Gastrocnemius medialis (tissue), 4 donors: ENCODE results near the gene SPTBN5.

ENCODE experiments used
- POLR2A ChIP-seq, 2 donors: fragments of 450-650 bp; IDR thresholded peaks; one replicate each; pipeline ENCODE4 v1.6.1; 2017; ENCODE audit warnings: antibody characterized with exemption in 2 of 2, mild to moderate bottlenecking in 2 of 2, moderate library complexity in 2 of 2
- TF ChIP-seq, protein P1 (sequence below), 5 experiments: fragments of 450-650 bp in 3 of 5; fragments of 200-600 bp in 2 of 5; sonication (generic) in 2 of 5; IDR thresholded peaks in 4 of 5; conservative IDR thresholded peaks in 1 of 5; 1 replicate in 4 of 5; 2 replicates in 1 of 5; pipeline ENCODE4 v1.5.1; 2016 to 2019; ENCODE audit warnings: antibody characterized with exemption in 5 of 5, mild to moderate bottlenecking in 3 of 5, moderate library complexity in 3 of 5

DNA sequence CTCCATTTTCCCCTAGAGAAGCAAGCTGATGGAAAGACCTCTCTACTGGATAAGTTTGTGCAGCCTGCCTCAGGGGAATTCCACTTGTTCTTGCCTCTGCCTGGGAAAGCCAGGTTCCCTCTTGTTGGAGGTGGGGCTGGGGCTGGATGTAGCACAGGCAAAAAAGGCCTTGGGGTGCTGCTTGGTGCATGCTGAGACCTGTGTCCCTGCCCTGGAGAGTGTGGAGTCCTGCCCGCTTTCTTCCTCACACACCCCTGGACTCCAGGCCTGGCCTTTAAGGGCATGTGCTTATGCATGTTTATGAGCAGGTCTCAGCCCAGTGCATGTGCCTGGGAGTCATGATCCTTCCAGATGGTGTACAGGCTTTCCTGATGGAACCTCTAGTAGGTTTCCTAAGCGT lies 89.5 kb downstream of the SPTBN5 start:
- TF ChIP-seq, protein P1, sequence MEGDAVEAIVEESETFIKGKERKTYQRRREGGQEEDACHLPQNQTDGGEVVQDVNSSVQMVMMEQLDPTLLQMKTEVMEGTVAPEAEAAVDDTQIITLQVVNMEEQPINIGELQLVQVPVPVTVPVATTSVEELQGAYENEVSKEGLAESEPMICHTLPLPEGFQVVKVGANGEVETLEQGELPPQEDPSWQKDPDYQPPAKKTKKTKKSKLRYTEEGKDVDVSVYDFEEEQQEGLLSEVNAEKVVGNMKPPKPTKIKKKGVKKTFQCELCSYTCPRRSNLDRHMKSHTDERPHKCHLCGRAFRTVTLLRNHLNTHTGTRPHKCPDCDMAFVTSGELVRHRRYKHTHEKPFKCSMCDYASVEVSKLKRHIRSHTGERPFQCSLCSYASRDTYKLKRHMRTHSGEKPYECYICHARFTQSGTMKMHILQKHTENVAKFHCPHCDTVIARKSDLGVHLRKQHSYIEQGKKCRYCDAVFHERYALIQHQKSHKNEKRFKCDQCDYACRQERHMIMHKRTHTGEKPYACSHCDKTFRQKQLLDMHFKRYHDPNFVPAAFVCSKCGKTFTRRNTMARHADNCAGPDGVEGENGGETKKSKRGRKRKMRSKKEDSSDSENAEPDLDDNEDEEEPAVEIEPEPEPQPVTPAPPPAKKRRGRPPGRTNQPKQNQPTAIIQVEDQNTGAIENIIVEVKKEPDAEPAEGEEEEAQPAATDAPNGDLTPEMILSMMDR (IDR thresholded peaks at IDR 0.05 in 4 of 5, conservative IDR thresholded peaks at IDR 0.05 in 1 of 5), result no peak
- TF ChIP-seq POLR2A (IDR thresholded peaks at IDR 0.05), result no peak
